ENCODE results near the gene KIFAP3.
"Not testable (repeated sequence)": the region's sequence is repeated elsewhere in the genome, so short reads cannot be mapped to it uniquely, and the experiment has no call there.

DNA sequence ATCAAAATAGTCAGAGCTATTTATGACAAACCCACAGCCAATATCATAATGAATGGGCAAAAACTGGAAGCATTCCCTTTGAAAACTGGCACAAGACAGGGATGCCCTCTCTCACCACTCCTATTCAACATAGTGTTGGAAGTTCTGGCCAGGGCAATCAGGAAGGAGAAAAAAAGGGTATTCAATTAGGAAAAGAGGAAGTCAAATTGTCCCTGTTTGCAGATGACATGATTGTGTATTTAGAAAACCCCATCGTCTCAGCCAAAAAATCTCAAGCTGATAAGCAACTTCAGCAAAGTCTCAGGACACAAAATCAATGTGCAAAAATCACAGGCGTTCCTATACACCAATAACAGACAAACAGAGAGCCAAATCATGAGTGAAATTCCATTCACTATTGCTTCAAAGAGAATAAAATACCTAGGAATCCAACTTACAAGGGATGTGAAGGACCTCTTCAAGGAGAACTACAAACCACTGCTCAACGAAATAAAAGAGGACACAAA, 14.4 kb downstream of the KIFAP3 start:
- TF ChIP-seq, protein P1, sequence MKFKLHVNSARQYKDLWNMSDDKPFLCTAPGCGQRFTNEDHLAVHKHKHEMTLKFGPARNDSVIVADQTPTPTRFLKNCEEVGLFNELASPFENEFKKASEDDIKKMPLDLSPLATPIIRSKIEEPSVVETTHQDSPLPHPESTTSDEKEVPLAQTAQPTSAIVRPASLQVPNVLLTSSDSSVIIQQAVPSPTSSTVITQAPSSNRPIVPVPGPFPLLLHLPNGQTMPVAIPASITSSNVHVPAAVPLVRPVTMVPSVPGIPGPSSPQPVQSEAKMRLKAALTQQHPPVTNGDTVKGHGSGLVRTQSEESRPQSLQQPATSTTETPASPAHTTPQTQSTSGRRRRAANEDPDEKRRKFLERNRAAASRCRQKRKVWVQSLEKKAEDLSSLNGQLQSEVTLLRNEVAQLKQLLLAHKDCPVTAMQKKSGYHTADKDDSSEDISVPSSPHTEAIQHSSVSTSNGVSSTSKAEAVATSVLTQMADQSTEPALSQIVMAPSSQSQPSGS (CRISPR knock-in tag; IDR thresholded peaks at IDR 0.05; ENCODE audit: borderline replicate concordance, low read depth), result not testable (repeated sequence)
- TF ChIP-seq, protein P2, sequence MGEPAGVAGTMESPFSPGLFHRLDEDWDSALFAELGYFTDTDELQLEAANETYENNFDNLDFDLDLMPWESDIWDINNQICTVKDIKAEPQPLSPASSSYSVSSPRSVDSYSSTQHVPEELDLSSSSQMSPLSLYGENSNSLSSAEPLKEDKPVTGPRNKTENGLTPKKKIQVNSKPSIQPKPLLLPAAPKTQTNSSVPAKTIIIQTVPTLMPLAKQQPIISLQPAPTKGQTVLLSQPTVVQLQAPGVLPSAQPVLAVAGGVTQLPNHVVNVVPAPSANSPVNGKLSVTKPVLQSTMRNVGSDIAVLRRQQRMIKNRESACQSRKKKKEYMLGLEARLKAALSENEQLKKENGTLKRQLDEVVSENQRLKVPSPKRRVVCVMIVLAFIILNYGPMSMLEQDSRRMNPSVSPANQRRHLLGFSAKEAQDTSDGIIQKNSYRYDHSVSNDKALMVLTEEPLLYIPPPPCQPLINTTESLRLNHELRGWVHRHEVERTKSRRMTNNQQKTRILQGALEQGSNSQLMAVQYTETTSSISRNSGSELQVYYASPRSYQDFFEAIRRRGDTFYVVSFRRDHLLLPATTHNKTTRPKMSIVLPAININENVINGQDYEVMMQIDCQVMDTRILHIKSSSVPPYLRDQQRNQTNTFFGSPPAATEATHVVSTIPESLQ (CRISPR knock-in tag; IDR thresholded peaks at IDR 0.05), result not testable (repeated sequence)
- TF ChIP-seq ZNF263 (CRISPR knock-in tag; IDR thresholded peaks at IDR 0.05; ENCODE audit: low read depth); TEAD4 (CRISPR knock-in tag; IDR thresholded peaks at IDR 0.05); NR2C2 (CRISPR knock-in tag; IDR thresholded peaks at IDR 0.05); ESRRA (CRISPR knock-in tag; IDR thresholded peaks at IDR 0.05; ENCODE audit: borderline replicate concordance); SMAD4 (CRISPR knock-in tag; IDR thresholded peaks at IDR 0.05): not testable (repeated sequence)
- TF ChIP-seq, protein P3, sequence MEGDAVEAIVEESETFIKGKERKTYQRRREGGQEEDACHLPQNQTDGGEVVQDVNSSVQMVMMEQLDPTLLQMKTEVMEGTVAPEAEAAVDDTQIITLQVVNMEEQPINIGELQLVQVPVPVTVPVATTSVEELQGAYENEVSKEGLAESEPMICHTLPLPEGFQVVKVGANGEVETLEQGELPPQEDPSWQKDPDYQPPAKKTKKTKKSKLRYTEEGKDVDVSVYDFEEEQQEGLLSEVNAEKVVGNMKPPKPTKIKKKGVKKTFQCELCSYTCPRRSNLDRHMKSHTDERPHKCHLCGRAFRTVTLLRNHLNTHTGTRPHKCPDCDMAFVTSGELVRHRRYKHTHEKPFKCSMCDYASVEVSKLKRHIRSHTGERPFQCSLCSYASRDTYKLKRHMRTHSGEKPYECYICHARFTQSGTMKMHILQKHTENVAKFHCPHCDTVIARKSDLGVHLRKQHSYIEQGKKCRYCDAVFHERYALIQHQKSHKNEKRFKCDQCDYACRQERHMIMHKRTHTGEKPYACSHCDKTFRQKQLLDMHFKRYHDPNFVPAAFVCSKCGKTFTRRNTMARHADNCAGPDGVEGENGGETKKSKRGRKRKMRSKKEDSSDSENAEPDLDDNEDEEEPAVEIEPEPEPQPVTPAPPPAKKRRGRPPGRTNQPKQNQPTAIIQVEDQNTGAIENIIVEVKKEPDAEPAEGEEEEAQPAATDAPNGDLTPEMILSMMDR (IDR thresholded peaks at IDR 0.05), result not testable (repeated sequence)

All from WTC11 (cell line).